Loucy (cell line): ENCODE results near the gene ZDHHC7.
A peak's percentile ranks its signal among the peaks of the same experiment; 100 is the strongest.
"Not testable (repeated sequence)": the region's sequence is repeated elsewhere in the genome, so short reads cannot be mapped to it uniquely, and the experiment has no call there.

ENCODE experiments used
- H2AFZ ChIP-seq: fragments of 200-600 bp; sonication (generic); 2 replicates; pipeline ENCODE4 v1.6.0; 2016; ENCODE audit warnings: antibody characterized with exemption, mild to moderate bottlenecking, low read length, moderate library complexity
- H3F3A ChIP-seq: fragments of 200-600 bp; 2 replicates; pipeline ENCODE4 v1.6.0; 2016; ENCODE audit warnings: antibody characterized with exemption, low read depth, mild to moderate bottlenecking
- H3K27me3 ChIP-seq: fragments of 200-600 bp; sonication (generic); 2 replicates; pipeline ENCODE4 v1.6.1; 2014; ENCODE audit warnings: low read length, mild to moderate bottlenecking; ENCODE audit not compliant: insufficient read depth, poor library complexity, severe bottlenecking
- H3K36me3 ChIP-seq: fragments of 200-600 bp; sonication (generic); 2 replicates; pipeline ENCODE4 v1.6.1; 2016; ENCODE audit warnings: low read length; ENCODE audit not compliant: insufficient read depth
- H3K4me1 ChIP-seq: fragments of 200-600 bp; sonication (generic); 2 replicates; pipeline ENCODE4 v1.5.1; 2014; ENCODE audit warnings: low read length, mild to moderate bottlenecking; ENCODE audit not compliant: insufficient read depth, poor library complexity, severe bottlenecking
- H3K4me2 ChIP-seq: fragments of 200-600 bp; sonication (generic); 2 replicates; pipeline ENCODE4 v1.6.0; 2014; ENCODE audit warnings: antibody characterized with exemption, low read length, low read depth, mild to moderate bottlenecking; ENCODE audit not compliant: poor library complexity, severe bottlenecking
- H3K4me3 ChIP-seq: fragments of 200-600 bp; sonication (generic); 2 replicates; pipeline ENCODE4 v1.5.1; 2014; ENCODE audit warnings: low read length, mild to moderate bottlenecking, mixed read lengths; ENCODE audit not compliant: poor library complexity, severe bottlenecking
- H3K79me2 ChIP-seq: fragments of 200-600 bp; sonication (generic); 2 replicates; pipeline ENCODE4 v1.6.1; 2014; ENCODE audit warnings: low read length; ENCODE audit not compliant: insufficient read depth
- H3K9ac ChIP-seq: fragments of 200-600 bp; sonication (generic); 2 replicates; pipeline ENCODE4 v1.6.0; 2014; ENCODE audit warnings: mild to moderate bottlenecking, low read depth, low read length, moderate library complexity; ENCODE audit not compliant: poor library complexity, severe bottlenecking
- H3K9me2 ChIP-seq: fragments of 200-600 bp; sonication (generic); replicated peaks from 2 replicates; pipeline ENCODE4 v1.6.1; 2016; ENCODE audit warnings: low read depth, low read length, mixed read lengths
- H3K9me3 ChIP-seq: fragments of 200-600 bp; sonication (generic); 2 replicates; pipeline ENCODE4 v1.6.1; 2014; ENCODE audit warnings: mild to moderate bottlenecking, antibody characterized with exemption, low read length, low read depth; ENCODE audit not compliant: insufficient read depth
- H4K20me1 ChIP-seq: fragments of 200-600 bp; sonication (generic); 2 replicates; pipeline ENCODE4 v1.6.0; 2014; ENCODE audit warnings: antibody characterized with exemption, low read length, mild to moderate bottlenecking; ENCODE audit not compliant: insufficient read depth, poor library complexity, severe bottlenecking
- EZH2phosphoT487 ChIP-seq: fragments of 200-600 bp; IDR thresholded peaks from 2 replicates; pipeline ENCODE4 v1.6.1; 2018; ENCODE audit warnings: antibody characterized with exemption, mild to moderate bottlenecking, moderate library complexity, borderline replicate concordance
- TF ChIP-seq, protein P1 (sequence below): fragments of 200-600 bp; sonication (generic); conservative IDR thresholded peaks from 2 replicates; pipeline ENCODE4 v1.5.1; 2014; ENCODE audit warnings: mild to moderate bottlenecking, antibody characterized with exemption, low read length

Gene ZDHHC7

GRCh38 chr16:85054948-85055492 lies 43.7 kb upstream of the ZDHHC7 start:
- TF ChIP-seq EZH2phosphoT487: no peak
- TF ChIP-seq, protein P1, sequence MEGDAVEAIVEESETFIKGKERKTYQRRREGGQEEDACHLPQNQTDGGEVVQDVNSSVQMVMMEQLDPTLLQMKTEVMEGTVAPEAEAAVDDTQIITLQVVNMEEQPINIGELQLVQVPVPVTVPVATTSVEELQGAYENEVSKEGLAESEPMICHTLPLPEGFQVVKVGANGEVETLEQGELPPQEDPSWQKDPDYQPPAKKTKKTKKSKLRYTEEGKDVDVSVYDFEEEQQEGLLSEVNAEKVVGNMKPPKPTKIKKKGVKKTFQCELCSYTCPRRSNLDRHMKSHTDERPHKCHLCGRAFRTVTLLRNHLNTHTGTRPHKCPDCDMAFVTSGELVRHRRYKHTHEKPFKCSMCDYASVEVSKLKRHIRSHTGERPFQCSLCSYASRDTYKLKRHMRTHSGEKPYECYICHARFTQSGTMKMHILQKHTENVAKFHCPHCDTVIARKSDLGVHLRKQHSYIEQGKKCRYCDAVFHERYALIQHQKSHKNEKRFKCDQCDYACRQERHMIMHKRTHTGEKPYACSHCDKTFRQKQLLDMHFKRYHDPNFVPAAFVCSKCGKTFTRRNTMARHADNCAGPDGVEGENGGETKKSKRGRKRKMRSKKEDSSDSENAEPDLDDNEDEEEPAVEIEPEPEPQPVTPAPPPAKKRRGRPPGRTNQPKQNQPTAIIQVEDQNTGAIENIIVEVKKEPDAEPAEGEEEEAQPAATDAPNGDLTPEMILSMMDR: no peak
- Histone ChIP-seq H3K9me2 (no peaks in the 10 kb centered on the region), H3K79me2 (no peaks in the 10 kb centered on the region), H3K36me3 (no peaks in the 10 kb centered on the region), H2AFZ (peak overlapping the region; percentile 82), H4K20me1 (no peaks in the 10 kb centered on the region), H3K9me3 (no peaks in the 10 kb centered on the region), H3K4me1 (peaks cover 28% of the 10 kb centered on the region), H3K27me3 (no peaks in the 10 kb centered on the region), H3K4me2 (peak overlapping the region; percentile 85), H3K4me3 (peak overlapping the region; percentile 66), H3F3A (peaks cover 3% of the 10 kb centered on the region; the same call in 1 of the 2 replicates), H3K9ac (peak overlapping the region; percentile 61)

GRCh38 chr16:85054321-85054720 lies 43.0 kb upstream of the ZDHHC7 start:
- peaks cover 28% of the 10 kb centered on the region for H3K4me1 ChIP-seq

GRCh38 chr16:85052536-85052935 lies 41.2 kb upstream of the ZDHHC7 start:
- H3K4me2 ChIP-seq: no peak overlapping the region
- TF ChIP-seq, protein P1: no peak
- TF ChIP-seq EZH2phosphoT487: no peak
- no peaks in the 10 kb centered on the region for H3K9me2 ChIP-seq
- no peak overlapping the region for H3K4me3 ChIP-seq
- no peak overlapping the region for H2AFZ ChIP-seq
- peaks cover 33% of the 10 kb centered on the region for H3K4me1 ChIP-seq
- H3K27me3 ChIP-seq: no peaks in the 10 kb centered on the region
- no peak overlapping the region for H3K9ac ChIP-seq
- H3K9me3 ChIP-seq: no peaks in the 10 kb centered on the region
- H3F3A ChIP-seq: peaks cover 3% of the 10 kb centered on the region; the same call in 1 of the 2 replicates
- H3K79me2 ChIP-seq: no peaks in the 10 kb centered on the region
- H4K20me1 ChIP-seq: no peaks in the 10 kb centered on the region
- no peaks in the 10 kb centered on the region for H3K36me3 ChIP-seq

More at GRCh38 chr16:85054321-85054720, 43.0 kb upstream of the ZDHHC7 start:
- H3F3A ChIP-seq, H3K4me2 ChIP-seq, H3K9me3 ChIP-seq, H3K9me2 ChIP-seq, H3K36me3 ChIP-seq, H4K20me1 ChIP-seq, H3K4me3 ChIP-seq, H3K27me3 ChIP-seq, H3K9ac ChIP-seq, H2AFZ ChIP-seq, H3K79me2 ChIP-seq: not testable (repeated sequence)

DNA sequence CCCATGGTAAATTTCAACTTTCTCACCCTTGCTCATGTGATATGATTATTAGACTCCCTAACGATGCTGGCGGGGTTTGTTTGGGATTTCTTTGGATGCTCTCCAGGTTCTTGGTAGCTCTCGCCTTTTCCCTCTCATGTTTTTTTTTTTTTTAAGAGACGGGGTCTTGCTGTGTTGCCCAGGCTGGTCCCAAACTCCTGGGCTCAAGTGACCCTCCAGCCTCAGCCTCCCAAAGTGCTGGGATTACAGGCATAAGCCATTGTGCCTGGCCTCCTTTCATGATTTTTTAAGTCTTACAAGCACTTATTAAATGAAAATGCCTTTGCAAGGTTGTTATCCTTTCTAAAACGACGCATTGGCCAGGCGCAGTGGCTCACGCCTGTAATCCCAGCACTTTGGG lies 40.3 kb upstream of the ZDHHC7 start:
- Histone ChIP-seq H3K79me2 (no peaks in the 10 kb centered on the region), H3K9me3 (no peaks in the 10 kb centered on the region), H2AFZ (no peak overlapping the region), H3F3A (peaks cover 3% of the 10 kb centered on the region; the same call in 1 of the 2 replicates), H3K27me3 (no peaks in the 10 kb centered on the region), H3K9me2 (no peaks in the 10 kb centered on the region), H3K4me3 (no peak overlapping the region), H3K36me3 (no peaks in the 10 kb centered on the region), H4K20me1 (no peaks in the 10 kb centered on the region), H3K4me1 (peaks cover 25% of the 10 kb centered on the region), H3K9ac (no peak overlapping the region), H3K4me2 (no peak overlapping the region)
- TF ChIP-seq EZH2phosphoT487: no peak
- TF ChIP-seq, protein P1: no peak
